HG02642 (cell line): ENCODE data around the gene CBX5.

ENCODE experiments used
- ATAC-seq: cut with Tn5 transposase; IDR thresholded peaks from one replicate; pipeline ENCODE4 v1.9.1; 2021; ENCODE audit warnings: mild to moderate bottlenecking; ENCODE audit not compliant: unreplicated experiment, poor library complexity

The CBX5 gene

DNA sequence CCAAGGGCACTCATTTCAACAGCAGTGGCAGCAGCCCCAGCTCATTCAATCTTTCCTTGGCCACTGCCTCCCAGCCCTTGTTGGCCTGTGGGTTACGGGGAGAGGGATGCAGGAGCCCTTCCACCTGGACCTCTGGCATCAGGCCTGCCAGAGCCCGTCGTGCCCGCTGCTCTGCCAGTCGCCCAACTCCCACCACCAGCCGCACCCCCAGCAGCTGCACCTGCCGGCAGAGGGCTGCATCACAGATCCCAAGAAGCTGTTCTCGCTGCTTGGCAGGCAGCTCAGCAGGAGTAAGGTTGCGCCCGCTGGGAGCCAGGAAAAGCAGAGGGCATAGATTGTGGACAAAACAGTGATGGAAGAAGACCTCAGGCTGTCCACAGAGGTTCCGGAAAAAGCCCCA is 97.8 kb downstream of the CBX5 start:
- ATAC-seq = no peak
